Kidney epithelial cell (primary cell): ENCODE data around the gene IMMP2L. TPM values are rescaled to one million over a fixed set of nuclear protein-coding genes. Genes with fewer than 3 reads are reported as not detected.
"Not testable (repeated sequence)": the region's sequence is repeated elsewhere in the genome, so short reads cannot be mapped to it uniquely, and the experiment has no call there.

ENCODE experiments used
- DNase-seq: peaks from one replicate; pipeline ENCODE4 v3.0.0-alpha.2; 2010; ENCODE audit warnings: low read depth
- H3K27me3 ChIP-seq: 2 replicates; pipeline ENCODE4 v1.6.0; 2011; ENCODE audit warnings: low read length; ENCODE audit not compliant: control insufficient read depth, insufficient read depth
- H3K36me3 ChIP-seq: 2 replicates; pipeline ENCODE4 v1.5.1; 2011; ENCODE audit warnings: low read length; ENCODE audit not compliant: control insufficient read depth, insufficient read depth
- H3K4me3 ChIP-seq: 2 replicates; pipeline ENCODE4 v1.5.1; 2011; ENCODE audit warnings: low read depth, mild to moderate bottlenecking, control low read depth, low read length
- total RNA-seq: library from RNA; depleted of rRNA; stranded (reverse); fragments of >200 nt; gene quantifications from 2 replicates; pipeline ENCODE4 v1.2.3, GENCODE V29; 2015
- TF ChIP-seq, protein P1 (sequence below): IDR thresholded peaks from 2 replicates; pipeline ENCODE4 v1.5.1; 2011; ENCODE audit warnings: mild to moderate bottlenecking, moderate library complexity, low read length, control low read depth, inconsistent platforms; ENCODE audit not compliant: insufficient read depth, poor library complexity, severe bottlenecking

The IMMP2L gene
- 9.8 and 30.8 TPM in 2 replicates for total RNA-seq

DNA sequence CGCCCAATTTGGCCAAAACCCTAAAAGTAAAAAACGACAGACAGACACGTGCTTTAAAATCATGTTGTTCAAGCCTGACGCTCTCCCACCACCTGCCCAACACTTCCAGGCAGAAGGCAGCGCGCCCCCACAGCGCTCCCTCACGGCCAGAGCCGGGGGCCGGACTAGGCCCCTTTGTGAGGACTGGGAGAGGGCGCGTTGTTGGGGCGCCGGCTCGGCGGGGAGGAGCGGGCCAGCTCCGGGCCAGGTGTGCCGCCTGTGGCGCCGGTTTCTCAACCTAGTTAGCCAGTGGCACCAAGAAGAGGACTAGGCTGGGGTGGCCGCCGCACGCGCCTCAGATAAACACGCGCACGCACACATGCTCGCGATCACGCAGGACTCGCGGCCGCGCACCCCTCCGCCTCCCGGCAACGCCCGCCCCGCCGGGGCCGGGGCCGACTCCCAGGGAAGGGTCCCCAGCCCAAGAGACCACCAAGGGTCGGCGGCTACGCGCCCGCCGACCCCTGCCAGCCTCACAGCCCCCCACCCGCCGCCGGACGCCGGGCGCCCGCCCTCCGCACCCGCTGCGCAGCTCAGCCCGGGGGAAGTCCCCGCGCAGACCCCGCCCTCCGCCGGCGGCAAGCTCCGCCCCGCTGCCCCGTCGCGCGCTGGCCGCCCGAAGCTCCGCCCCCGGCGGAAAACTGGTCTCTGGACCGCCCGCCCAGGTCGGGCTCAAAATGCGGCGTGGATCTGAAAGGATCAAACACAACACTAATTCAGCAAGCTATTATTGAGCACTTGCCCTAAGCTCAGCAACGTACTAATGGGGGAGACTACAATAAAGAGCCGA, at the start of gene IMMP2L:
IMMP2L (minus strand) TSS at position 589 of the 829 bp plus-strand sequence.
- Histone ChIP-seq H3K27me3 (no peaks in the 10 kb centered on the region), H3K4me3 (peak within 1 kb of the TSS; percentile 94), H3K36me3 (no peaks in the 10 kb centered on the region)
- TF ChIP-seq, protein P1, sequence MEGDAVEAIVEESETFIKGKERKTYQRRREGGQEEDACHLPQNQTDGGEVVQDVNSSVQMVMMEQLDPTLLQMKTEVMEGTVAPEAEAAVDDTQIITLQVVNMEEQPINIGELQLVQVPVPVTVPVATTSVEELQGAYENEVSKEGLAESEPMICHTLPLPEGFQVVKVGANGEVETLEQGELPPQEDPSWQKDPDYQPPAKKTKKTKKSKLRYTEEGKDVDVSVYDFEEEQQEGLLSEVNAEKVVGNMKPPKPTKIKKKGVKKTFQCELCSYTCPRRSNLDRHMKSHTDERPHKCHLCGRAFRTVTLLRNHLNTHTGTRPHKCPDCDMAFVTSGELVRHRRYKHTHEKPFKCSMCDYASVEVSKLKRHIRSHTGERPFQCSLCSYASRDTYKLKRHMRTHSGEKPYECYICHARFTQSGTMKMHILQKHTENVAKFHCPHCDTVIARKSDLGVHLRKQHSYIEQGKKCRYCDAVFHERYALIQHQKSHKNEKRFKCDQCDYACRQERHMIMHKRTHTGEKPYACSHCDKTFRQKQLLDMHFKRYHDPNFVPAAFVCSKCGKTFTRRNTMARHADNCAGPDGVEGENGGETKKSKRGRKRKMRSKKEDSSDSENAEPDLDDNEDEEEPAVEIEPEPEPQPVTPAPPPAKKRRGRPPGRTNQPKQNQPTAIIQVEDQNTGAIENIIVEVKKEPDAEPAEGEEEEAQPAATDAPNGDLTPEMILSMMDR: peak; percentile 54
- peak; percentile 29 for DNase-seq

DNA sequence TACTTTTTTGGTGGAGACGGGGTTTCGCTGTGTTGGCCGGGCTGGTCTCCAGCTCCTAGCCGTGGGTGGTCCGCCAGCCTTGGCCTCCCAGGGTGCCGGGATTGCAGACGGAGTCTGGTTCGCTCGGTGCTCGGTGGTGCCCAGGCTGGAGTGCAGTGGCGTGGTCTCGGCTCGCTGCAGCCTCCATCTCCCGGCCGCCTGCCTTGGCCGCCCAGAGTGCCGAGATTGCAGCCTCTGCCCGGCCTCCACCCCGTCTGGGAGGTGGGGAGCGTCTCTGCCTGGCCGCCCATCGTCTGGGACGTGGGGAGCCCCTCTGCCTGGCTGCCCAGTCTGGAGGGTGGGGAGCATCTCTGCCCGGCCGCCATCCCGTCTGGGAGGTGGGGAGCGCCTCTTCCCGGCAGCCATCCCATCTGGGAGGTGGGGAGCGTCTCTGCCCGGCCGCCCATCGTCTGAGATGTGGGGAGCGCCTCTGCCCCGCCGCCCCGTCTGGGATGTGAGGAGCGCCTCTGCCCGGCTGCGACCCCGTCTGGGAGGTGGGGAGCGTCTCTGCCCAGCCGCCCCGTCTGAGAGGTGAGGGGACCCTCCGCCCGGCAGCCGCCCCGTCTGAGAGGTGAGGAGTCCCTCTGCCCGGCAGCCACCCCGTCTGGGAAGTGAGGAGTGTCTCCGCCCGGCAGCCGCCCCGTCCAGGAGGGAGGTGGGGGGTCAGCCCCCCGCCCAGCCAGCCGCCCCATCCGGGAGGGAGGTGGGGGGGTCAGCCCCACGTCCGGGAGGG, 47.4 kb upstream of the IMMP2L start:
- not testable (repeated sequence) for H3K27me3 ChIP-seq, H3K4me3 ChIP-seq, DNase-seq, H3K36me3 ChIP-seq

DNA sequence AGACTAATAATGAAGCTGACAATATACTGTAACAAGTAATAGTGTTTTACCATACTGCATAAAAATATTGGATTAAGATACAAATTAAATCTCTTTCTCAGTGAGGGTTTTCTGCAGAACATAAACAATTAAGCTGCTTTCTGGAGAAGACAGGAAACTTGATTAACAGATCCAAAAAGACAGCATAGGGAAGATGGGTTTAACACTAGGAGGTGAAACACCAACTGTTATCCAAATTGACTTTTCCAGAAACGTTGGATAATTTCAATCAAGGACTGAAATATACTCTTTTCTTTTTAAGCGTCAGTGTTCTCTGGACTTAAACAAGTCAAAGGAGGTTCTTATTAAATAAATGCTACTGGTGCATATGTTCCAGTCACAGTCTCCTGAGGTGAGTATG, 45.3 kb upstream of the IMMP2L start:
- Histone ChIP-seq H3K27me3 (no peaks in the 10 kb centered on the region), H3K4me3 (no peak overlapping the region), H3K36me3 (no peaks in the 10 kb centered on the region)
- TF ChIP-seq, protein P1: no peak
- DNase-seq: no peak

DNA sequence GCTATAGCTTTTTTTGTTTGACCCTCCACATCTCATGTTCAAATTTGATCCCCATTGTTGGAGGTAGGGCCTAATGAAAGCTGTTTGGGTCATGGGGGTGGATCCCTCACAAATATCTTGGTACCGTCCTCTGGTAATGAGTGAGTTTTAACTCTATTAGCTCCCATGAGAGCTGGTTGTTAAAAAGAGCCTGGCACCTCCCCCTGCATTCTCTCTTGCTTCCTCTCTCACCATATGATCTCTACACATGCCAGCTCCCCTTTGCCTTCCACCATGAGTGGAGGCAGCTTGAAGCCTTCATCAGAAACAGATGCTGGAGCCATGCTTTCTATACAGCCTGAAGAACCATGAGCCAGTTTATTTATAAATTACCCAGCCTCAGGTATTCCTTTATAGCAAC, 43.0 kb upstream of the IMMP2L start:
- no peak for DNase-seq
- Histone ChIP-seq H3K4me3 (no peak overlapping the region), H3K36me3 (no peaks in the 10 kb centered on the region), H3K27me3 (no peaks in the 10 kb centered on the region)
- TF ChIP-seq, protein P1: no peak

DNA sequence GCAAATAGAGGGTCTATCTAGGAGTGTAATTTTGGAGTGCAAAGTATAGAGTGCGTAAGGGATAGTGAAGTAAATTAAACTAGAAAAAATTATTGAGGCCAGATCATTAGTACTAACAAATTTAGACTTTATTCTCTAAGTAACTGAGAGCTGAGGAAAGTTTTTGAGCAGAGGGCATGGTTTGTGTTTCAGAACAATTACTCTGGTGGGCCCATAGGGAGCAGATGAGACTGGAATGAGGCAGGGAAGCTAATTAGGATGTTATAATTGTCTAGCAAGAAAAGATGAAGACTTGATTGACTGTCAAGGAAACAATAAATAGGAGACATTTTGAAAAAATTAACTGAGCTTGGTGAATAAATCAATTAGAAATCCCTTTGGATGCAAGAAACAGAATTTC, 37.8 kb upstream of the IMMP2L start:
- Histone ChIP-seq H3K36me3 (no peaks in the 10 kb centered on the region), H3K27me3 (no peaks in the 10 kb centered on the region), H3K4me3 (no peak overlapping the region)
- DNase-seq: no peak
- TF ChIP-seq, protein P1: no peak

DNA sequence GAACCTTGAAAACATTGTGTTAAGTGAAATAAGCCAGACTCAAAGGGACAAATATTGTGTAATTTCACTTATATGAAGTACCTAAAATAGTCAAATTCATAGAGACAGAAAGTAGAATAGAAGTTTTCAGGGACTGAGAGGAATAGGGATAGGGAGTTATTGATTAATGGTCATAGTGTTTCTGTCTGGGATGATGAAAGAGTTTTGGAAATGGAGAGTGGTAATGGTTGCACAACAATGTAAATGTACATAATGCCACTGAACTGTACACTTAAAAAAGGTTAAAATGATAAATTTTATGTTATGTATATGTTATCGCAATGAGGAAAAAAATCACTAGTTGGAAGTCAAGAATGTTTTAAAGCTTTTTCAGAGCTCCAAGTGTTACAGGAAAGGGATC, 33.5 kb upstream of the IMMP2L start:
- TF ChIP-seq, protein P1: no peak
- Histone ChIP-seq H3K27me3 (no peaks in the 10 kb centered on the region), H3K36me3 (no peaks in the 10 kb centered on the region), H3K4me3 (no peak overlapping the region)
- no peak for DNase-seq
